ENCODE results near the gene ANKRD55. TPM values are rescaled to one million over a fixed set of nuclear protein-coding genes. Genes with fewer than 3 reads are reported as not detected.
"Not testable (repeated sequence)": the region's sequence is repeated elsewhere in the genome, so short reads cannot be mapped to it uniquely, and the experiment has no call there.

Gene ANKRD55
- total RNA-seq, 4 donors from 2014 or later: 0.44 to 0.46 TPM; not detected in 2

DNA sequence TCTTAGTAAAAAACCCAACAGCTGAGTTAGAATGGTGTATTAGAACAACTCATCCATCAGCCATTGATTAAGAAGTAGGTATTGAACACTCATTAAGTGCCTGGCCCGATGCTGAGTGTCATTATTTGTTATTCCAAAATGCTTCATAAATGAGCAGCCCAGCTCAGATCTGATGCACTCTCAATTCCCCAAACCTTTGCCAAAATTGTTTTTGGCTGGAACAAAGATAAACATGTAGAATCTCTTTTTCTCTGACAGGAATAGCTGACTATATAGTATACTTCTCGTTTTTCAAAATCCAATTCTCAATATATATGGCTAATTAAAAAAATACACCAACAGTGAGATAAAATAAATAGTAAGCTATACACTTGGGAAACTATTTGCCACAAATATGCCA lies 20.0 kb upstream of the ANKRD55 start:
- TF ChIP-seq, protein P1, sequence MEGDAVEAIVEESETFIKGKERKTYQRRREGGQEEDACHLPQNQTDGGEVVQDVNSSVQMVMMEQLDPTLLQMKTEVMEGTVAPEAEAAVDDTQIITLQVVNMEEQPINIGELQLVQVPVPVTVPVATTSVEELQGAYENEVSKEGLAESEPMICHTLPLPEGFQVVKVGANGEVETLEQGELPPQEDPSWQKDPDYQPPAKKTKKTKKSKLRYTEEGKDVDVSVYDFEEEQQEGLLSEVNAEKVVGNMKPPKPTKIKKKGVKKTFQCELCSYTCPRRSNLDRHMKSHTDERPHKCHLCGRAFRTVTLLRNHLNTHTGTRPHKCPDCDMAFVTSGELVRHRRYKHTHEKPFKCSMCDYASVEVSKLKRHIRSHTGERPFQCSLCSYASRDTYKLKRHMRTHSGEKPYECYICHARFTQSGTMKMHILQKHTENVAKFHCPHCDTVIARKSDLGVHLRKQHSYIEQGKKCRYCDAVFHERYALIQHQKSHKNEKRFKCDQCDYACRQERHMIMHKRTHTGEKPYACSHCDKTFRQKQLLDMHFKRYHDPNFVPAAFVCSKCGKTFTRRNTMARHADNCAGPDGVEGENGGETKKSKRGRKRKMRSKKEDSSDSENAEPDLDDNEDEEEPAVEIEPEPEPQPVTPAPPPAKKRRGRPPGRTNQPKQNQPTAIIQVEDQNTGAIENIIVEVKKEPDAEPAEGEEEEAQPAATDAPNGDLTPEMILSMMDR (IDR thresholded peaks at IDR 0.05): no peak
- ATAC-seq (ENCODE audit: low FRiP score) (no peak), DNase-seq (ENCODE audit: low spot score) (no peak)

DNA sequence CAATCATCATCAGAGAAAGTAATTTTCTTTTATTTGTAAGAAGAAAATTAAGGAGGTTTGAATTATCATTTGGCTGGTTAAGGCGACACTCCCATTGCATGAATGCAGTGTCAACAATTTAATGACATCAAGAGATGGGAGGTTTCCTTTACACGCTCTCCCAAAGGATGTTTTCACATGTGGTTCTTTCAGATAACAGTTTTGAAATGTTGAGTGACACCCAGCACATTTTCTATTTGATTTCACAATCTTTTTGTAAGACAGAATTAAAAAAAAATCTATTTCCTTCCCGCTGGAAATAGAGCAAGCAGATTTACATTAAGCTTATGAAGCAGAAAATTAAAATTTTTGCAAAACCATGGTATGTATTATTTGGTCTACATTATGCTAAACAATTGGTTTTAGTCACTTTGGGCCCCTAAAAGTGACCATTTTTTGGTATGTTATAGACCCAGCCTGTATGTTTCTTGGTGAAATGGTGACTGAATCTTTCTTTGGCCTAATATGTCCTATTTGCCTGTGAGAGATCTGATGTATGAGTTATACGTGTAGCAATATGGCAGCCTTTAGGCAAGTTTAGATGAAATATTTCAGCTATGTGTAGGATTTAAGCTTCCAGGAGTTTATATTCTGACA lies 18.9 kb upstream of the ANKRD55 start:
- DNase-seq (ENCODE audit: low spot score): no peak
- TF ChIP-seq, protein P1 (IDR thresholded peaks at IDR 0.05): no peak
- no peak for ATAC-seq (ENCODE audit: low FRiP score)

DNA sequence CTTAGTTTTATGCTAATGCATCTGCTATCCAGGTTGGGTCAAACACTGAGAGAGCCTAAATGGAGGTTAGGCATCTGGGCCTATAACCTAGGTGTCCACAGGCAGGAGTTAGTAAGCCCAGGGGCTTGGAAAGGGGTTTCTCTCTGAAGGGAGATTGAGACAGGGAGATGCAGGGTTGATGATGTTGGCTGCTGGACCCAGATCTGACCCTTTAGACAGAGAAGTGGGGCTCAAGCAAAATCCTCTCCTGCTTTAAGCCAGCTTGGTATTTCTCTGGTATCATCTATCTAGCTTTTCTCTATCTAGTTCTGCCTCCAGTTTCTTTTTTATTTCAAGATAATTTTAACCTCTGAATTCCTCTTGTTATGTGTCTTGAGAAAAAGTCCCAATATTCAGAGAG lies 18.3 kb upstream of the ANKRD55 start:
- TF ChIP-seq, protein P1 (IDR thresholded peaks at IDR 0.05): no peak
- no peak for DNase-seq (ENCODE audit: low spot score)
- no peak for ATAC-seq (ENCODE audit: low FRiP score)

DNA sequence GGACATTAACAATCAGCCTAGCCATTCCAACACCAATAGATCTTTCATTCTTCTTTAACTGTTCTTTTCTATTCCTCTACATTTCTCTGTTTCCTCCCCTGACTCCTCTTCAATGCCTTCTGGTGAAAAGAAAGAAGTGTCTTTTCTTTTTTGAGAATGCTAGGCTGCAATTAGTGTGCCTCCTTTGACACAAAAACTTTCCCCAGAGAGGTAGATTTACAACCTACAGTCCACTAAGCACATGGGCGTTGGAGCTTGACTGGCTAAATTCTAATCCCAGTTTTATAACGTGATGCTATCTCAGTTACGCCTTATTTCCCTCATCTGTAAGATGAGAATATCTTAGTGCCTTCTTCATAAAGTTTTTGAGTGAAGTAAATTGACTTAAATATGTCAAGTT lies 16.9 kb upstream of the ANKRD55 start:
- DNase-seq (ENCODE audit: low spot score): no peak
- TF ChIP-seq, protein P1 (IDR thresholded peaks at IDR 0.05): no peak

DNA sequence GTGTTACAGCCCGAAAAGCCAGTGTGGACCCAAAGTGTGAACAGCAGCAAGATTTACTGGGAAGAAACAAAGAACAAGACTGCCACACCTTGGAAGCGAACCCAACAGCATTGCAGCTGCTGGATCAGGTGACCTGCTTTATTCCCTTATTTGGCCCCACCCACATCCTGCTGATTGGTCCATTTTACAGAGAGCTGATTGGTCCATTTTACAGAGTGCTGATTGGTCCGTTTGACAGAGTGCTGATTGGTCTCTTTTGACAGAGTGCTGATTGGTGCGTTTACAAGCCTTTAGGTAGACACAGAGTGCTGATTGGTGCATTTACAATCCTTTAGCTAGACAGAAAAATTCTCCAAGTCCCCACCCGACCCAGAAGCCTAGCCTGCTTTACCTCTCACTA lies 16.0 kb upstream of the ANKRD55 start:
- not testable (repeated sequence) for ATAC-seq (ENCODE audit: low FRiP score)

More for the DNA sequence above, 16.9 kb upstream of the ANKRD55 start:
- no peak for ATAC-seq (ENCODE audit: low FRiP score)

DNA sequence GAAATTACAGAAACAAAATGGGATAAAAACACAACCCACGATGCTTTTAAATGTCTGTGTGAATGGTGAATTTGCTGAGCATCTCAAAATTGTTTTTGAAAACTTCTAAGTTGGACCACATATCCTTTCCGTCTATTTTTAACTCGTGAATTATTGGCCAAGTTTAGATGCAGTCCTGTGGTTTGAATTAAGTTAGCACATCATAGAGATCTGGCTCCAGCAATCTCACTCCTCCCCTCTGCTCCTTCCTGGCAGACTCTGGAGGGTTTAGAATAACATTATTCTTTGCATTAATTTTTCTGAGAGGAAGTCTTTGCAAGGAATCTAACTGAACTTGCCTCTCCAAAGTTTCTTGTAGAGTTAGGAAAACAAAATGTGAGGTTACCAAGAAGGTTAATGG lies 14.5 kb upstream of the ANKRD55 start:
- TF ChIP-seq, protein P1 (IDR thresholded peaks at IDR 0.05): no peak
- ATAC-seq (ENCODE audit: low FRiP score) (no peak), DNase-seq (ENCODE audit: low spot score) (no peak)

More for the DNA sequence above, 16.0 kb upstream of the ANKRD55 start:
- not testable (repeated sequence) for DNase-seq (ENCODE audit: low spot score)

DNA sequence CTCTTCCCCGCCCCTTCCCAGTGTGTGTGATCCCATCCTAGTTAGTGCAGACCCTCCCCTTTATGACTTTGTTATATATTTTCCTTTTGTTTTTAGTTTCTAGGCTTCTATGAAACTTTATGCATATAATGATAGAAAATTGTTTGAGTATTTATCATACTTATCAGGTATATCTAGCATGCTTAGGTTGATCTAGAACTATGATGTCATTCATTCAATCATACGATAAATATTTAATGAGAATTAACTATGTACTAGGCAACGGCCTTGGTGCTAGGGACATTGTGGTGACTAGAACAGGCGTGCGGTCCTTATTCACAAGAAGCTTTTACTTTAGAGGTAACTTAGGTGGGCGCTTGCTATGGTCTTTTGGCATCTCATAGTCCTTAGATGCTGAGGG lies 13.6 kb upstream of the ANKRD55 start:
- ATAC-seq (ENCODE audit: low FRiP score) (no peak), DNase-seq (ENCODE audit: low spot score) (no peak)
- TF ChIP-seq, protein P1 (IDR thresholded peaks at IDR 0.05): no peak
